ENCODE data around the gene CLCN5. TPM values are rescaled to one million over a fixed set of nuclear protein-coding genes. Genes with fewer than 3 reads are reported as not detected.

Gene CLCN5
- total RNA-seq, 1 donor from 2014 or later, result 4.9 TPM

- intact Hi-C loops (cut with DNase I), result no loop called here
- peak in 1 of 2 donors; percentile 18 for DNase-seq (ENCODE audit: extremely low spot score in 2 of 2)
- no peak overlapping the region for H3K27ac ChIP-seq
Observed at GRCh38 chrX:50117476-50117875, 195.1 kb downstream of the CLCN5 start.

GRCh38 chrX:50125480-50125879, 203.1 kb downstream of the CLCN5 start:
- no peaks in the 10 kb centered on the region for H3K9me3 ChIP-seq

More at GRCh38 chrX:50117476-50117875, 195.1 kb downstream of the CLCN5 start:
- TF ChIP-seq POLR2AphosphoS5 (IDR thresholded peaks at IDR 0.05; ENCODE audit: insufficient read depth in 1 of 2, low read depth in 1 of 2), result no peak
- no peak for TF ChIP-seq POLR2A (IDR thresholded peaks at IDR 0.05)
- TF ChIP-seq, protein P1, sequence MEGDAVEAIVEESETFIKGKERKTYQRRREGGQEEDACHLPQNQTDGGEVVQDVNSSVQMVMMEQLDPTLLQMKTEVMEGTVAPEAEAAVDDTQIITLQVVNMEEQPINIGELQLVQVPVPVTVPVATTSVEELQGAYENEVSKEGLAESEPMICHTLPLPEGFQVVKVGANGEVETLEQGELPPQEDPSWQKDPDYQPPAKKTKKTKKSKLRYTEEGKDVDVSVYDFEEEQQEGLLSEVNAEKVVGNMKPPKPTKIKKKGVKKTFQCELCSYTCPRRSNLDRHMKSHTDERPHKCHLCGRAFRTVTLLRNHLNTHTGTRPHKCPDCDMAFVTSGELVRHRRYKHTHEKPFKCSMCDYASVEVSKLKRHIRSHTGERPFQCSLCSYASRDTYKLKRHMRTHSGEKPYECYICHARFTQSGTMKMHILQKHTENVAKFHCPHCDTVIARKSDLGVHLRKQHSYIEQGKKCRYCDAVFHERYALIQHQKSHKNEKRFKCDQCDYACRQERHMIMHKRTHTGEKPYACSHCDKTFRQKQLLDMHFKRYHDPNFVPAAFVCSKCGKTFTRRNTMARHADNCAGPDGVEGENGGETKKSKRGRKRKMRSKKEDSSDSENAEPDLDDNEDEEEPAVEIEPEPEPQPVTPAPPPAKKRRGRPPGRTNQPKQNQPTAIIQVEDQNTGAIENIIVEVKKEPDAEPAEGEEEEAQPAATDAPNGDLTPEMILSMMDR (IDR thresholded peaks at IDR 0.05), result no peak
- H3K9me3 ChIP-seq, result no peaks in the 10 kb centered on the region
- H3K4me3 ChIP-seq, result no peak overlapping the region
- no peaks in the 10 kb centered on the region for H3K27me3 ChIP-seq
- H3K4me1 ChIP-seq, result no peaks in the 10 kb centered on the region
- no peaks in the 10 kb centered on the region for H3K36me3 ChIP-seq

GRCh38 chrX:50147972-50148371, 225.6 kb downstream of the CLCN5 start:
- no peak overlapping the region for H3K27ac ChIP-seq
- no peaks in the 10 kb centered on the region for H3K9me3 ChIP-seq
- no peak for TF ChIP-seq POLR2AphosphoS5 (IDR thresholded peaks at IDR 0.05; ENCODE audit: insufficient read depth in 1 of 2, low read depth in 1 of 2)
- TF ChIP-seq, protein P1 (IDR thresholded peaks at IDR 0.05), result no peak
- no peak for TF ChIP-seq POLR2A (IDR thresholded peaks at IDR 0.05)
- no peaks in the 10 kb centered on the region for H3K27me3 ChIP-seq
- no peak overlapping the region for H3K4me3 ChIP-seq
- intact Hi-C loops (cut with DNase I), result no loop called here
- DNase-seq (ENCODE audit: extremely low spot score in 2 of 2), result no peak
- no peaks in the 10 kb centered on the region for H3K36me3 ChIP-seq
- no peaks in the 10 kb centered on the region for H3K4me1 ChIP-seq

More at GRCh38 chrX:50125480-50125879, 203.1 kb downstream of the CLCN5 start:
- DNase-seq (ENCODE audit: extremely low spot score in 2 of 2), result no peak
- Histone ChIP-seq H3K27ac (no peak overlapping the region), H3K36me3 (no peaks in the 10 kb centered on the region), H3K4me1 (no peaks in the 10 kb centered on the region), H3K4me3 (no peak overlapping the region), H3K27me3 (no peaks in the 10 kb centered on the region)
- intact Hi-C loops (cut with DNase I), result no loop called here
- TF ChIP-seq POLR2AphosphoS5 (IDR thresholded peaks at IDR 0.05; ENCODE audit: insufficient read depth in 1 of 2, low read depth in 1 of 2) (no peak), POLR2A (IDR thresholded peaks at IDR 0.05) (no peak)
- TF ChIP-seq, protein P1 (IDR thresholded peaks at IDR 0.05), result no peak

MicroRNAs encoded within 50 kb of the gene (microRNA counts, 767-probe panel; counts per million panel counts)
- microRNA hsa-miR-188-3p, result 261 to 1,296 counts per million in 2 donors
- microRNA hsa-miR-188-5p, result 238 to 261 counts per million in 2 donors
- microRNA hsa-miR-362-3p, result 238 to 261 counts per million in 2 donors
- 261 to 2,619 counts per million in 2 donors for microRNA hsa-miR-362-5p
- 238 to 261 counts per million in 2 donors for microRNA hsa-miR-500a-5p+hsa-miR-501-5p
- microRNA hsa-miR-500b, result 238 to 261 counts per million in 2 donors
- 238 to 261 counts per million in 2 donors for microRNA hsa-miR-501-3p
- microRNA hsa-miR-502-3p, result 238 to 261 counts per million in 2 donors
- 238 to 261 counts per million in 2 donors for microRNA hsa-miR-502-5p
- 238 to 261 counts per million in 2 donors for microRNA hsa-miR-532-3p
- microRNA hsa-miR-532-5p, result 2,241 to 3,810 counts per million in 2 donors
- 238 to 261 counts per million in 2 donors for microRNA hsa-miR-660-5p

Small RNAs within 50 kb of the gene (microRNA-seq; reads per million reads assigned to microRNA genes)
- 93.3 reads per million, percentile 51 among the genes with 10 or more reads in this experiment for gene MIR188 (ENCODE audit: borderline number of aligned reads, borderline replicate concordance)
- gene MIR362 (ENCODE audit: borderline number of aligned reads, borderline replicate concordance), result 104 reads per million, percentile 54 among the genes with 10 or more reads in this experiment
- gene MIR500A (ENCODE audit: borderline number of aligned reads, borderline replicate concordance), result 22.0 reads per million, percentile 34 among the genes with 10 or more reads in this experiment
- not detected for gene MIR500B (ENCODE audit: borderline number of aligned reads, borderline replicate concordance)
- gene MIR501 (ENCODE audit: borderline number of aligned reads, borderline replicate concordance), result 48.8 reads per million, percentile 43 among the genes with 10 or more reads in this experiment
- 50.7 reads per million, percentile 44 among the genes with 10 or more reads in this experiment for gene MIR502 (ENCODE audit: borderline number of aligned reads, borderline replicate concordance)
- 489 reads per million, percentile 70 among the genes with 10 or more reads in this experiment for gene MIR532 (ENCODE audit: borderline number of aligned reads, borderline replicate concordance)
- gene MIR660 (ENCODE audit: borderline number of aligned reads, borderline replicate concordance), result 113 reads per million, percentile 55 among the genes with 10 or more reads in this experiment

Small RNAs within 50 kb of the gene (small RNA-seq; reads per million reads assigned to genes)
- gene MIR188 (not detected), gene MIR362 (1.0 reads per million, percentile 21 among the genes with 10 or more reads in this experiment), gene MIR500A (16.8 reads per million, percentile 94 among the genes with 10 or more reads in this experiment), gene MIR500B (0.34 reads per million), gene MIR501 (8.8 reads per million, percentile 92 among the genes with 10 or more reads in this experiment), gene MIR502 (0.34 reads per million), gene MIR532 (41.4 reads per million, percentile 96 among the genes with 10 or more reads in this experiment), gene MIR660 (3.3 reads per million, percentile 77 among the genes with 10 or more reads in this experiment), gene RNU6-421P (not detected)

Other genes with a start within 250 kb of the CLCN5 start
- gene PAGE1, start 226.6 kb upstream of the CLCN5 start, total RNA-seq, result not detected
- not detected for gene PAGE4, start 93.3 kb upstream of the CLCN5 start, total RNA-seq
- gene USP27X, start 43.1 kb upstream of the CLCN5 start, total RNA-seq, result 2.9 TPM